IMR-90 (cell line): Measurements from ENCODE around the gene NALCN. TPM values are rescaled to one million over a fixed set of nuclear protein-coding genes. Genes with fewer than 3 reads are reported as not detected.
A peak's percentile ranks its signal among the peaks of the same experiment; 100 is the strongest.

Experiments used
- ATAC-seq: fragments of 200-7000 bp; cut with Tn5 transposase; 2 replicates; pipeline ENCODE4 v1.9.1; 2020; ENCODE audit warnings: low read depth, mild to moderate bottlenecking, moderate library complexity
- BruUV-seq: library from RNA; stranded (reverse); fragments of 400-500 nt; replicated peaks from 2 replicates; lab custom pipeline; 2021; lab: Mats Ljungman, UMichigan
- CTCF ChIA-PET: fragments of 300-600 bp; formaldehyde crosslinking; extraction: SDS; loops from one replicate; lab custom pipeline; 2021; ENCODE audit warnings: antibody characterized with exemption; lab: Yijun Ruan, JAX
- POLR2A ChIA-PET: fragments of 300-600 bp; sonication (Branson Sonifier 250); formaldehyde crosslinking; loops from one replicate; lab custom pipeline; 2022; ENCODE audit warnings: antibody characterized with exemption; ENCODE audit not compliant: unreplicated experiment; lab: Charles Lee
- DNase-seq: peaks from one replicate; pipeline ENCODE4 v3.0.0; 2013
- H2AFZ ChIP-seq: replicated peaks from 2 replicates; pipeline ENCODE3; 2013; ENCODE audit warnings: low read length, mild to moderate bottlenecking; ENCODE audit not compliant: poor library complexity
- H2AK5ac ChIP-seq: 2 replicates; pipeline ENCODE4 v1.6.1; 2013; ENCODE audit warnings: low read depth, low read length, inconsistent platforms
- H2AK9ac ChIP-seq: replicated peaks from 2 replicates; pipeline ENCODE3; 2013; ENCODE audit warnings: mild to moderate bottlenecking, low read depth, low read length, moderate library complexity; ENCODE audit not compliant: poor library complexity
- H2BK120ac ChIP-seq: 2 replicates; pipeline ENCODE4 v1.6.1; 2013; ENCODE audit warnings: low read depth, low read length, inconsistent platforms
- H2BK15ac ChIP-seq: 3 replicates; pipeline ENCODE4 v1.6.1; 2013; ENCODE audit warnings: low read depth, low read length, inconsistent platforms
- H2BK20ac ChIP-seq: 2 replicates; pipeline ENCODE4 v1.6.1; 2013; ENCODE audit warnings: low read depth, mild to moderate bottlenecking, inconsistent platforms, low read length, moderate library complexity
- H2BK5ac ChIP-seq: 2 replicates; pipeline ENCODE4 v1.6.1; 2013; ENCODE audit warnings: mild to moderate bottlenecking, low read depth, low read length, inconsistent platforms; ENCODE audit not compliant: poor library complexity, severe bottlenecking
- H3K14ac ChIP-seq: replicated peaks from 2 replicates; pipeline ENCODE4 v1.6.1; 2013; ENCODE audit warnings: low read depth, low read length, inconsistent platforms
- H3K18ac ChIP-seq: 2 replicates; pipeline ENCODE4 v1.6.1; 2013; ENCODE audit warnings: low read depth, low read length, control low read depth
- H3K23ac ChIP-seq: 2 replicates; pipeline ENCODE4 v1.6.1; 2013; ENCODE audit warnings: low read depth, low read length, inconsistent platforms
- H3K27ac ChIP-seq: 2 replicates; pipeline ENCODE4 v1.5.1; 2013; ENCODE audit warnings: mild to moderate bottlenecking, control low read depth, low read length; ENCODE audit not compliant: insufficient read depth
- H3K27me3 ChIP-seq: 2 replicates; pipeline ENCODE4 v1.6.1; 2013; ENCODE audit warnings: low read length; ENCODE audit not compliant: control insufficient read depth, insufficient read depth
- H3K36me3 ChIP-seq: 2 replicates; pipeline ENCODE4 v1.6.1; 2013; ENCODE audit warnings: low read length, mixed read lengths; ENCODE audit not compliant: control insufficient read depth, insufficient read depth
- H3K4ac ChIP-seq: 2 replicates; pipeline ENCODE4 v1.6.1; 2013; ENCODE audit warnings: low read depth, low read length, inconsistent platforms
- H3K4me1 ChIP-seq: 2 replicates; pipeline ENCODE4 v1.6.1; 2013; ENCODE audit warnings: low read length, mixed read lengths; ENCODE audit not compliant: control insufficient read depth, insufficient read depth
- H3K4me2 ChIP-seq: 2 replicates; pipeline ENCODE4 v1.6.1; 2013; ENCODE audit warnings: low read depth, mild to moderate bottlenecking, control low read depth, low read length, moderate library complexity
- H3K4me3 ChIP-seq: 2 replicates; pipeline ENCODE4 v1.5.1; 2013; ENCODE audit warnings: low read depth, mild to moderate bottlenecking, control low read depth, low read length, moderate library complexity; ENCODE audit not compliant: insufficient read depth
- H3K56ac ChIP-seq: 2 replicates; pipeline ENCODE4 v1.6.1; 2013; ENCODE audit warnings: low read length, inconsistent platforms; ENCODE audit not compliant: insufficient read depth; ENCODE audit errors: extremely low read depth
- H3K79me1 ChIP-seq, 2 experiments: 2 replicates each; pipeline ENCODE4 v1.6.1; 2013; ENCODE audit warnings: low read length in 2 of 2, inconsistent platforms in 1 of 2, low read depth in 1 of 2
- H3K9ac ChIP-seq: 2 replicates; pipeline ENCODE4 v1.6.1; 2013; ENCODE audit warnings: low read depth, low read length, control low read depth
- H3K9me1 ChIP-seq: 2 replicates; pipeline ENCODE4 v1.6.1; 2013; ENCODE audit warnings: low read length, inconsistent platforms; ENCODE audit not compliant: insufficient read depth
- H3K9me3 ChIP-seq: 2 replicates; pipeline ENCODE4 v1.6.1; 2013; ENCODE audit warnings: low read length; ENCODE audit not compliant: control insufficient read depth, insufficient read depth
- H4K20me1 ChIP-seq: 2 replicates; pipeline ENCODE4 v1.6.1; 2013; ENCODE audit warnings: low read length, inconsistent platforms; ENCODE audit not compliant: insufficient read depth
- H4K5ac ChIP-seq: 2 replicates; pipeline ENCODE4 v1.6.1; 2013; ENCODE audit warnings: mild to moderate bottlenecking, low read depth, low read length, control low read depth
- H4K8ac ChIP-seq, 2 experiments: 2 replicates each; pipeline ENCODE4 v1.6.1; 2013; ENCODE audit warnings: low read depth in 2 of 2, low read length in 2 of 2, control low read depth in 1 of 2, inconsistent platforms in 1 of 2
- H4K91ac ChIP-seq: 2 replicates; pipeline ENCODE4 v1.6.1; 2013; ENCODE audit warnings: low read depth, low read length, inconsistent platforms; ENCODE audit not compliant: insufficient read depth
- CTCF ChIP-seq: conservative IDR thresholded peaks from 2 replicates; pipeline ENCODE4 v1.5.1; 2012; ENCODE audit warnings: mild to moderate bottlenecking, low read depth, low read length, improper control_type of control experiment
- MAFK ChIP-seq: IDR thresholded peaks from 2 replicates; pipeline ENCODE4 v1.6.1; 2012; ENCODE audit warnings: low read depth, low read length, improper control_type of control experiment
- WGBS, 2 experiments: methylation state at CpG; one replicate each; pipeline versions ENCODE4 v1.1.5 to v1.1.7; 2013; ENCODE audit warnings: missing lambda C conversion rate in 2 of 2; ENCODE audit not compliant: insufficient read length in 1 of 2; ENCODE audit errors: extremely low coverage in 2 of 2; 5-methylcytosine and 5-hydroxymethylcytosine counted together
- dilution Hi-C: fragments of 300-500 bp; cut with HindIII; formaldehyde crosslinking; loops from one replicate; pipeline ENCODE4 v1.14.3; 2018; ENCODE audit warnings: low sequenced_read_pairs; ENCODE audit not compliant: unreplicated experiment
- in situ Hi-C: fragments of 300-500 bp; cut with MboI; formaldehyde crosslinking; loops from 3 replicates; pipeline ENCODE4 v1.14.3; 2019; ENCODE audit warnings: low sequenced_read_pairs, inconsistent platforms, mixed read lengths
- intact Hi-C: fragments of 100-400 bp; cut with micrococcal nuclease; formaldehyde crosslinking; loops from 2 replicates; pipeline ENCODE4 v1.10.0; 2022
- polyA plus RNA-seq, 3 experiments: library from polyadenylated mRNA; depleted of rRNA; stranded (reverse); fragments of >200 nt; gene quantifications; 2 replicates each; pipeline ENCODE4 v1.2.3, GENCODE V29; 2012; ENCODE audit warnings: low replicate concordance in 1 of 3
- total RNA-seq: library from RNA; depleted of rRNA; stranded (reverse); fragments of >200 nt; gene quantifications from 2 replicates; pipeline ENCODE4 v1.2.3, GENCODE V29; 2012

Gene NALCN
- total and polyA plus RNA-seq, 2 of the 4 experiments (the other 2 are of a cell fraction), result 2.9 to 4.8 TPM

- H3K4me2 ChIP-seq, result no peak overlapping the region
- H3K27me3 ChIP-seq, result no peaks in the 10 kb centered on the region
- no peak overlapping the region for H4K91ac ChIP-seq
- no peak overlapping the region for H3K27ac ChIP-seq
- H3K4me3 ChIP-seq, result no peak overlapping the region
- dilution Hi-C loops, result no loop called here
- H2BK15ac ChIP-seq, result no peak overlapping the region
- H2AFZ ChIP-seq, result no peak overlapping the region
- no peak overlapping the region for H3K56ac ChIP-seq
- no peak overlapping the region for H2AK5ac ChIP-seq
- in situ Hi-C loops, result no loop called here
- no peaks in the 10 kb centered on the region for H4K20me1 ChIP-seq
- CTCF ChIA-PET, result no interaction called here
- H3K4ac ChIP-seq, result no peak overlapping the region
- H3K23ac ChIP-seq, result no peak overlapping the region
- TF ChIP-seq MAFK, result 0 out of 2 replicates have a peak, but pooled peaks have one; percentile 21
- TF ChIP-seq CTCF, result no peak
- no peak overlapping the region for H2AK9ac ChIP-seq
- no peak overlapping the region for H2BK20ac ChIP-seq
- no peak overlapping the region for H3K18ac ChIP-seq
- no peak overlapping the region for H3K14ac ChIP-seq
- no peak overlapping the region for H4K5ac ChIP-seq
- ATAC-seq (no peak), DNase-seq (no peak)
- no peak overlapping the region for H2BK5ac ChIP-seq
- BruUV-seq, result no TSS peak
- WGBS, 2 experiments, result 20% methylated on average over 2 of the region's 9 CpGs; no CpG with 5 or more reads in 1 of the 2 experiments
- no peaks in the 10 kb centered on the region for H3K79me1 ChIP-seq
- no peaks in the 10 kb centered on the region for H3K36me3 ChIP-seq
- POLR2A ChIA-PET, result no interaction called here
- no peaks in the 10 kb centered on the region for H3K4me1 ChIP-seq
- no peaks in the 10 kb centered on the region for H3K9me3 ChIP-seq
- H3K9ac ChIP-seq, result no peak overlapping the region
- no peaks in the 10 kb centered on the region for H3K9me1 ChIP-seq
- no peak overlapping the region for H2BK120ac ChIP-seq
- no peak overlapping the region for H4K8ac ChIP-seq
- intact Hi-C loops, result no loop called here
These were observed 390.8 kb downstream of the NALCN start for GRCh38 chr13:101025519-101025918.
